OCI-LY7 (cell line): ENCODE results near the gene RASAL1.

Experiments
- EZH2phosphoT487 ChIP-seq: fragments of 200-600 bp; sonication (generic); IDR thresholded peaks from 2 replicates; pipeline ENCODE4 v1.6.1; 2018; ENCODE audit warnings: low read depth, borderline replicate concordance, mild to moderate bottlenecking, mixed run types, antibody characterized with exemption, low read length, moderate library complexity, mixed read lengths
- TF ChIP-seq, protein P1 (sequence below): fragments of 200-600 bp; sonication (generic); conservative IDR thresholded peaks from 2 replicates; pipeline ENCODE4 v1.5.1; 2014; ENCODE audit warnings: mild to moderate bottlenecking, antibody characterized with exemption, low read length, moderate library complexity, mixed read lengths

GRCh38 chr12:113164014-113164413 is 28.5 kb upstream of the RASAL1 start:
- TF ChIP-seq, protein P1, sequence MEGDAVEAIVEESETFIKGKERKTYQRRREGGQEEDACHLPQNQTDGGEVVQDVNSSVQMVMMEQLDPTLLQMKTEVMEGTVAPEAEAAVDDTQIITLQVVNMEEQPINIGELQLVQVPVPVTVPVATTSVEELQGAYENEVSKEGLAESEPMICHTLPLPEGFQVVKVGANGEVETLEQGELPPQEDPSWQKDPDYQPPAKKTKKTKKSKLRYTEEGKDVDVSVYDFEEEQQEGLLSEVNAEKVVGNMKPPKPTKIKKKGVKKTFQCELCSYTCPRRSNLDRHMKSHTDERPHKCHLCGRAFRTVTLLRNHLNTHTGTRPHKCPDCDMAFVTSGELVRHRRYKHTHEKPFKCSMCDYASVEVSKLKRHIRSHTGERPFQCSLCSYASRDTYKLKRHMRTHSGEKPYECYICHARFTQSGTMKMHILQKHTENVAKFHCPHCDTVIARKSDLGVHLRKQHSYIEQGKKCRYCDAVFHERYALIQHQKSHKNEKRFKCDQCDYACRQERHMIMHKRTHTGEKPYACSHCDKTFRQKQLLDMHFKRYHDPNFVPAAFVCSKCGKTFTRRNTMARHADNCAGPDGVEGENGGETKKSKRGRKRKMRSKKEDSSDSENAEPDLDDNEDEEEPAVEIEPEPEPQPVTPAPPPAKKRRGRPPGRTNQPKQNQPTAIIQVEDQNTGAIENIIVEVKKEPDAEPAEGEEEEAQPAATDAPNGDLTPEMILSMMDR = no peak
- no peak for TF ChIP-seq EZH2phosphoT487
